Hematopoietic multipotent progenitor cell (in vitro differentiated cells): ENCODE results near the gene DPEP2. TPM values are rescaled to one million over a fixed set of nuclear protein-coding genes. Genes with fewer than 3 reads are reported as not detected.
A peak's percentile ranks its signal among the peaks of the same experiment; 100 is the strongest.

Experiments used
- DNase-seq, 3 donors: peaks; one replicate each; pipeline ENCODE4 v3.0.0-alpha.2; 2011 to 2015; ENCODE audit warnings: low read depth in 2 of 3, low spot score in 2 of 3
- total RNA-seq: library from RNA; depleted of rRNA; stranded (reverse); fragments of >200 nt; gene quantifications from one replicate; pipeline ENCODE4 v1.2.3, GENCODE V29; 2012

DPEP2 gene
- total RNA-seq, 1 donor: 55.2 TPM

DNA sequence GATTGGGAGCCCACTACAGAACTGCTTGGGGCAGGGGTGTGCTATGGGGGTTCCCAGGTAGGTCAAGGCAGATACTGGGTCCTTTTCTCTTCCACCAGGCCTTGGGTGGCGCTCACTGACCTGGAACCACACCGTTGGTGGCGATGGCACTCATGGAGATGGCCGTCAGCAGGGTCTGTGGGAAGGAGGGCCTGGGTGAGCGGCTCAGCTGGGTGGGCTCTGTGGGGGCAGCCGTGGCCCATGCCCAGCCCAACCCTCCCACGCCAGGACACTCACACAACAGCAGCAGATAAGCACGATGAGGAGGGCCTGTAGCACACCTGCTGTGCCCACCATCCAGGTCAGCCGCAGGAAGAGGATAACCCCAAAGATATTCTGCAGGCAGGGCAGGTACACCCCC, 41.7 kb downstream of the DPEP2 start:
- no peak for DNase-seq

DNA sequence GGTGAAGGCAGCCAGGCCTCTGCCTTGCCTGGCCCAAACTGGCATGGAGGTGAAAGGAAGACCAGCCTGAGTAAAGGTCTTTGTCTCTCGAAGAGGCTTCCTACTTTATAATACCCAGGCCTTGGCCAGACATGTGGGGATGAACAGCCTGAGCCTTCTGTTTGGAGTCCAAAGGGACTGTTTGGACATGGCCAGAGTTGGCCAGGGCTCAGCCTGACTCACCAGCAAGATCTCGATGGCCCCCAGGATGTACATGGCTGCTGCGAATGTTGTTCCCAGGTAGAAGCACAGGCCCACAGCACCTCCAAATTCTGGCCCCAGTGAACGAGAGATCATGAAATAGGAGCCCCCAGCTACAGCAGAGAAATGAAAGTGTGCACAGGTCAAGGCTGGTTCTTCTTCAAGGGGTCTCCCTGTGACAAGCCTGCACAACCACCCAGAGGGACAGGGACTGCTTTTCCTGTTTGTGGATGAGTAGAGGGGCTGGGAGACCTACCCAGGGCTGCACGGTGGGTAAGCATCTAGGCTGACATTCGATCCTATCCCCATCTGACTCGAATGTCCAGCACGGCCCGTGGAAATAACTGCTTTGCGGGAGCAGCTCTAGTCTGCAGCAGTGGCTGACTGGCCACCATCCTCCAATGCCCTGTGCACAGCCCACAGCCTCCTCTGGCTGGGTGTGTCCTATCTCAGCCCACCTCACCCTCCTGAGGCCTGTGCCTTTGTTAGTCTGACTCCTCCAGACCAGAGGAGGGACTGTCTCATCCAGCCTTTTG, 44.7 kb downstream of the DPEP2 start:
- DNase-seq: no peak

- no peak for DNase-seq
Observed at GRCh38 chr16:67953641-67954375, 45.5 kb downstream of the DPEP2 start.

GRCh38 chr16:67951485-67951884, 47.8 kb downstream of the DPEP2 start:
- DNase-seq: no peak

DNA sequence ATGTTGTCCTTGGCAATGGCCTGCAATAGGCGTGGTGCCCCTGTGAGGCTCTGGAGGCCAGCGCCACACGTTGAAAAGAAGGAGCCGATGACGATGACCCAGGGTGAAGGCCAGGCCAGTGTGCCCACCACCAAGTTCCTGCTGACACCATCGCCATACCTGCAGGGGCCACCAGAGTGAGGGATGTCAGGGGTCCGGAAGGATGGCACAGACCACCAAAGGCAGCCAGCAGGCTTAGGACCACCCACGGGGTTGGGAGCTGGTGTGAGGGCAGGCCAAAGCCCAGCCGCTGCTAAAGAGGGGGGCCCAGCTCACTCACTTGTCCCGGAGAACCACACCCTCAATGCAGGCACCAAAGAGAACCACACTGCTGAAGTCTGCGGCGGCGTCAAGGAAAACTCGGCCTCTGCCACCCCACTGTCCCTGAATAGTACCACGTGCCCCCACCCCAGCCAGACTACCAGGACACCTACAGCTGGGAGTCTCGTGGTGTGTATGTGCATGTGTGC, 48.9 kb downstream of the DPEP2 start:
- no peak for DNase-seq

DNA sequence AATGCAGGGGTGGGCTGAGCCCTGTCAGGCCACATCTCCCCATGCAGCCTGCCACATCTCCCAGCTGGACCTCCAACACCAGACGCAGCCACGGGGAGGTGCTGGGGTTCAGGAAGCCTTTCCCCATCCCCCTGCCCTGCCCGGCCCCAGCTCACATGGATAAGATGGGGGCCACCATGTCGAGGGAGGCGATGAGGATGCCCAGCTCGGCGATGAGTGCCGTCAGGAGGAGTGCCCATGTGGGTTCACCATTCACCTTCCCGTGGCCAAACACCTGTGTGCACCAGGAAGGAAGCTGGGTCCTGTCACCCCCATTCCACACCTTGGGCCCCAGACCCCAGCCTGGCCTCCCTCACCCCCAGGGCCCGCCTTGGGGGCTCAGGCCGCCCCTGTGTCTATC, 49.6 kb downstream of the DPEP2 start:
- no peak for DNase-seq

- DNase-seq: no peak
Observed at GRCh38 chr16:67948015-67948414, 51.3 kb downstream of the DPEP2 start.

DNA sequence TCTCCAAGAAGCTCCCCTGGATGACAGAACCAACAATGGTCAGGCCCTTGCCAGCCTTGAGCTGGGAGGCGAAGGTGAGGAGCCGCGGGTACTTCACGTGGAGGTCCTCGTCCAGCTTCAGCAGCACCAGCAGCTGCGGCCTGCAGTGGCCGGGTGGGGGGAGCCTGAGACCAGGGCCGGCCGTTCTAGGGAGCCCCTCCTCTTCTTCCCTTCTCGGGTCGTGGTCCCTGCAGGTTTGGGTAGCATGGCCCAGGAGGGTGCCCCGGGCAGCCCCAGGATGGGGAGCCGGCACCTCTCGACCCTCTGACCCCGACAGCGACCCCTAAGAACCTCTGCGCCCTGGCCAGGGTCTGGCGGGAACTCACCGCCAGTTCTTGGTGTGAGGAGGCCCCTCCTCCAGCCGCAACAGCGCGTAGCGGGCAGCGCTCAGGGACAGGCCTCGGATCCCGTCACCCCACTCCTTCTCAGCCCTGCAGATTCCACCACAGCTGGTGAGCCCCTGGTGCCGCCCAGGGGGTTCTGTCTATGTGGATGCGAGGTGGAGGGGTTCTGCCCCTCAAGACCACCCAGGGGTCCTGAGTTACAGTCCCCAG, 52.2 kb downstream of the DPEP2 start:
- DNase-seq: no peak

DNA sequence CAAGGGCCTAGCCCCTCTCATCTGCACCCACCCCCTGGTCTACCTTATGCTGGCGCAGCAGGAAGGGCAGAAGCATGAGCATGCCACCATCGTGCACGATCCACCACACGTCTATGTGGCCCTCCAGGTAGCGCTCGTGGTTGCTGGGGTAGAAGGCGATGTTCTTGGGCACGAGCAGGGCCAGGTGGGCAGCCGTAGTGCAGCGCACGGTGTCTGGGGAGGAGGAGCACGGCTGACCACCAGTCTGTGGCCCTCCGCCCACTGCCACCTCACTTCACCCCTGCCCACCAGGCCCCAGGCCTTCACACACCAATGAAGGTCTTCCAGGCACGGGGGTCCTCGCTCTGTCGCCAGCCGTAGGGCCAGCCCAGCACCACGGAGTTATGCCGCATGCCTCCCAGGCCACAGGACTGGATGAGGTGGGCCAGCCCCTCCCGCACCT, 53.1 kb downstream of the DPEP2 start:
- no peak for DNase-seq

DNA sequence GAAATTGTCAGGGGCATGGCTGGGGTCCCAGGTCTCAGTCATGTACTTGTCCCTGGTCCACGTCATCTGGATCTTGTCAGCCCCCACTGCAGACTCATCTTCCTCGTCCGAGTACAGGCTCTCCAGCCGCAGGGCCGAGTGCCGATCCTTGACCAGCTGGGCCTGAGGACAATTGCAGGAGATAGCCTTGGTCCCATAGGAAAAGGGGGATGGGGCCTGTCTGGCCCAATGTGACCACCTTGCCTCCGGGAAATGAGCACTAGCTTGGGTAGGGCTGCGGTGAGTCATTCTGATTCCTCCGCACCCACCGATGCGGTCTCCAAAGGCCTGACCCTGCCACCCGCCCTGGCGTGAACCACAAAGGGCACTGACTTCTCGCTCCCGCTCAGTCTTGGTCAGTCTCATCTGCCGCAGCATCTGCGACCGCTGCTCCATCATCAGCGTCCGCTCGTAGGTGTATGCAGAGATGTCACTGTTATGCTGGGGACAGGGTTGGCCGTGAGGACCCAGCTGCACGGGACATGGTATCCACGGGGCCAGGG, 53.8 kb downstream of the DPEP2 start:
- DNase-seq: no peak

GRCh38 chr16:67944690-67945391, 54.4 kb downstream of the DPEP2 start:
- no peak for DNase-seq

DNA sequence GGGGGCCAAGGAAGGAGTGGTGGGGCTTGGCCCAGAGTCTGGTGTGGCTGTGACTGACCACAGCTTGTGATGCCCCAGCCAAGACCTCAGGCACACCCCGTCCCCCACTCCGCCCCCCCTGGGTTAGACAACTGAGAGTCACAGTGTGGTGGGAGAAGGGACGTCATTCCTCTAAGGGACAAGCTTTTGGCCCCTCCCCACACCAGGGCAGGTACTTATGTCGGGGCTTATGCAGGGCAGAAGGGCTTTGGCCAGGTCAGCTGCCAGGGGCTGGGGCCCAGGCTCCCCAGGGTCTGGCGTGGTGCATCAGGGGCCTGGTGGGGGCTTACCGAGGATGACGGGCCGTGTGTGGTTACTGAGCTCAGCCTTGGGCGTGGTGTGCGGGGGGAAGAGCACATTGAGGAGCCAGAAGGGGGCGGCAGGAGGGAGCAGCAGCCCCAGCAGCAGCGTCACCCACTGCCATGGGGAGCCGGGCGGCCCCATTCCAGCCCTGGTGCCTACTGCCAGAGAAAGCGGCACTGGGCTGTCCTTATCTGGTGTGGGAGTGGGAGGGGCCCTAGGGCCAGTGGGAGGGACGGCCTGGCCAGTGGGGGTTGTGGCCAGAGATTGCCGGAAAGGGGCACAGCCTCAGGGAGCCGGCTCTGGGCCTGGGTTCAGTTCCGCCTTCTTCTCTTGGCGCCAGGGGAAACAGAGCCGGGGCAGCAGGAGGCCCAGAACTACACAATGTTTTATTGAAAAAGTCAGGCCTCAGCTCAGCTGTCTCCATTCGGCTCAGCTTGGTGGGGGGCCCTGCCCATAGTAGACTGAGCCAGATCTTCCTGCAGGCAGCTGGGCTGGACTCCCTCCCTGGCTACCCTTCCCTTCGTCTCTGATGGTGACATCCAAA, 55.4 kb downstream of the DPEP2 start, which contains the start of gene LCAT:
Gene LCAT (minus strand): TSS at position 502 of the 886 bp plus-strand sequence. CDS start 19 bp downstream, at position 483.
- DNase-seq: no peak

GRCh38 chr16:67943256-67943618, 56.0 kb downstream of the DPEP2 start:
- no peak for DNase-seq

GRCh38 chr16:67942510-67943255, 56.6 kb downstream of the DPEP2 start:
- DNase-seq: no peak

GRCh38 chr16:67942200-67942509, 57.1 kb downstream of the DPEP2 start:
- DNase-seq: peak in 2 of 3 donors; percentile 29 to 40

DNA sequence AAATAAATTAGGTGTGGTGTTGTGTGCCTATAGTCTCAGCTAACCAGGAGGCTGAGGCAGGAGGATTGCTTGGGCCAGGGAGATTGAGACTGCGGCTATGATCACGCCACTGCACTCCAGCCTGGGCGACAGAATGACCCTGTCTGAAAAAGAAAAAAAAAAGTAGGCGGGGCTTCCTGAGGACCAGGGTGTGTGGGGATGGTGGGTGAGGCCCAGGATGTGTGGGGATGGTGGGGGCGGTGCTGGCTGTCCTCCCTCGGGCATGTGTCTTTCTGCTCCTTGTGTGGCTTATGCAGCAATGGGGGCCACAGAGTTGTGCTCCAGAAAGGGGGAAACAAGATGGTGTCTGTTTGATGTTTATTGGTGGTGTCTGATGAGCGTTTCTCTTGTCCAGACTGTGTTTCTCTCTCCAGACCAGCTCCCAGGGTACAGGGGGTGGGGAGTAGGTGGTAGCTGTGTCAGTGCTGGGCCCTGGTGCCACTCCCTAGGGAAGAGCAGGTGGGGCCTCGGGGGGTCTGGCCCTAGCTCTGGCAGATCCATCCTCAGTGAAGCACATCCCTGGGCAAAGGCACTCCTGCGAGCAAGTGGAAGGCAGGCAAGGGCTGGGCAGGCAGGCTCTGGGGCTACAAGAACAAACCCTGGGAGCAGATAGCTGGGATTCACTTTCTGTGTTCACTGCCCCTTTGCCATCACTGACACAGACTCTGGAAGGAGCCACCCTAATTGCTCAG, 57.6 kb downstream of the DPEP2 start:
- no peak for DNase-seq

DNA sequence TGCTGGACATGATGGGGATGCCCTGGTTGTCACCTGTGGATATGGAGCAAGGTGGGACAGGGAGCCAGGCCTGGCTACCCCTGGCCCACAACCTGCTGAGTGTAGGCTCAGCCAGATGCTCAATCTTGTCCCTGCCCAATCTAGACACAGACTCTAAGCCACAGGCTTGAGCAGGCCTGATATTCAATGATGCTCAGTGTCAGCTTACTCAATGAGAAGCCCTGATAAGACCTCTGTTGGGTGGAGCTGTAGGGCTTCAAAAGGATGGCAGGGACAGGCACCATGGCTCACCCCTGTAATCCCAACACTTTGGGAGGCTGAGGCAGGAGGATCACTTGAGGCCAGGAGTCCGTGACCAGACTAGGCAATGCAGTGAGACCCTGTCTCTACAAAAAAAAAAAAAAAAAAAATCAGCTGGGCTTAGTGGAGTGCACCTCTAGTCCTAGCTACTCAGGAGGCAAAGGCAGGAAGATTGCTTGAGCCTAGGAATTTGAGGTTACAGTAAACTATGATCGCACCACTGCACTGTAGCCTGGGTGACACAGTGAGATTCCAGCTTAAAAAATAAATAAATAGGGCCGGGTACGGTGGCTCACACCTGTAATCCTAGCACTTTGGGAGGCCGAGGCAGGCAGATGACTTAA, 58.7 kb downstream of the DPEP2 start:
- DNase-seq: no peak
